IMR-90 (cell line): ENCODE measurements around the gene UNC119. TPM values are rescaled to one million over a fixed set of nuclear protein-coding genes. Genes with fewer than 3 reads are reported as not detected.

Experiments used
- ATAC-seq: fragments of 200-7000 bp; cut with Tn5 transposase; 2 replicates; pipeline ENCODE4 v1.9.1; 2020; ENCODE audit warnings: low read depth, mild to moderate bottlenecking, moderate library complexity
- BruUV-seq: library from RNA; stranded (reverse); fragments of 400-500 nt; replicated peaks from 2 replicates; lab custom pipeline; 2021; lab: Mats Ljungman, UMichigan
- CTCF ChIA-PET: fragments of 300-600 bp; formaldehyde crosslinking; extraction: SDS; loops from one replicate; lab custom pipeline; 2021; ENCODE audit warnings: antibody characterized with exemption; lab: Yijun Ruan, JAX
- POLR2A ChIA-PET: fragments of 300-600 bp; sonication (Branson Sonifier 250); formaldehyde crosslinking; loops from one replicate; lab custom pipeline; 2022; ENCODE audit warnings: antibody characterized with exemption; ENCODE audit not compliant: unreplicated experiment; lab: Charles Lee
- DNase-seq: peaks from one replicate; pipeline ENCODE4 v3.0.0; 2013
- H2AFZ ChIP-seq: replicated peaks from 2 replicates; pipeline ENCODE3; 2013; ENCODE audit warnings: low read length, mild to moderate bottlenecking; ENCODE audit not compliant: poor library complexity
- H2AK5ac ChIP-seq: 2 replicates; pipeline ENCODE4 v1.6.1; 2013; ENCODE audit warnings: low read depth, low read length, inconsistent platforms
- H2AK9ac ChIP-seq: replicated peaks from 2 replicates; pipeline ENCODE3; 2013; ENCODE audit warnings: mild to moderate bottlenecking, low read depth, low read length, moderate library complexity; ENCODE audit not compliant: poor library complexity
- H2BK120ac ChIP-seq: 2 replicates; pipeline ENCODE4 v1.6.1; 2013; ENCODE audit warnings: low read depth, low read length, inconsistent platforms
- H2BK15ac ChIP-seq: 3 replicates; pipeline ENCODE4 v1.6.1; 2013; ENCODE audit warnings: low read depth, low read length, inconsistent platforms
- H2BK20ac ChIP-seq: 2 replicates; pipeline ENCODE4 v1.6.1; 2013; ENCODE audit warnings: low read depth, mild to moderate bottlenecking, inconsistent platforms, low read length, moderate library complexity
- H2BK5ac ChIP-seq: 2 replicates; pipeline ENCODE4 v1.6.1; 2013; ENCODE audit warnings: mild to moderate bottlenecking, low read depth, low read length, inconsistent platforms; ENCODE audit not compliant: poor library complexity, severe bottlenecking
- H3K14ac ChIP-seq: replicated peaks from 2 replicates; pipeline ENCODE4 v1.6.1; 2013; ENCODE audit warnings: low read depth, low read length, inconsistent platforms
- H3K18ac ChIP-seq: 2 replicates; pipeline ENCODE4 v1.6.1; 2013; ENCODE audit warnings: low read depth, low read length, control low read depth
- H3K23ac ChIP-seq: 2 replicates; pipeline ENCODE4 v1.6.1; 2013; ENCODE audit warnings: low read depth, low read length, inconsistent platforms
- H3K27ac ChIP-seq: 2 replicates; pipeline ENCODE4 v1.5.1; 2013; ENCODE audit warnings: mild to moderate bottlenecking, control low read depth, low read length; ENCODE audit not compliant: insufficient read depth
- H3K27me3 ChIP-seq: 2 replicates; pipeline ENCODE4 v1.6.1; 2013; ENCODE audit warnings: low read length; ENCODE audit not compliant: control insufficient read depth, insufficient read depth
- H3K36me3 ChIP-seq: 2 replicates; pipeline ENCODE4 v1.6.1; 2013; ENCODE audit warnings: low read length, mixed read lengths; ENCODE audit not compliant: control insufficient read depth, insufficient read depth
- H3K4ac ChIP-seq: 2 replicates; pipeline ENCODE4 v1.6.1; 2013; ENCODE audit warnings: low read depth, low read length, inconsistent platforms
- H3K4me1 ChIP-seq: 2 replicates; pipeline ENCODE4 v1.6.1; 2013; ENCODE audit warnings: low read length, mixed read lengths; ENCODE audit not compliant: control insufficient read depth, insufficient read depth
- H3K4me2 ChIP-seq: 2 replicates; pipeline ENCODE4 v1.6.1; 2013; ENCODE audit warnings: low read depth, mild to moderate bottlenecking, control low read depth, low read length, moderate library complexity
- H3K4me3 ChIP-seq: 2 replicates; pipeline ENCODE4 v1.5.1; 2013; ENCODE audit warnings: low read depth, mild to moderate bottlenecking, control low read depth, low read length, moderate library complexity; ENCODE audit not compliant: insufficient read depth
- H3K56ac ChIP-seq: 2 replicates; pipeline ENCODE4 v1.6.1; 2013; ENCODE audit warnings: low read length, inconsistent platforms; ENCODE audit not compliant: insufficient read depth; ENCODE audit errors: extremely low read depth
- H3K79me1 ChIP-seq, 2 experiments: 2 replicates each; pipeline ENCODE4 v1.6.1; 2013; ENCODE audit warnings: low read length in 2 of 2, inconsistent platforms in 1 of 2, low read depth in 1 of 2
- H3K9ac ChIP-seq: 2 replicates; pipeline ENCODE4 v1.6.1; 2013; ENCODE audit warnings: low read depth, low read length, control low read depth
- H3K9me1 ChIP-seq: 2 replicates; pipeline ENCODE4 v1.6.1; 2013; ENCODE audit warnings: low read length, inconsistent platforms; ENCODE audit not compliant: insufficient read depth
- H3K9me3 ChIP-seq: 2 replicates; pipeline ENCODE4 v1.6.1; 2013; ENCODE audit warnings: low read length; ENCODE audit not compliant: control insufficient read depth, insufficient read depth
- H4K20me1 ChIP-seq: 2 replicates; pipeline ENCODE4 v1.6.1; 2013; ENCODE audit warnings: low read length, inconsistent platforms; ENCODE audit not compliant: insufficient read depth
- H4K5ac ChIP-seq: 2 replicates; pipeline ENCODE4 v1.6.1; 2013; ENCODE audit warnings: mild to moderate bottlenecking, low read depth, low read length, control low read depth
- H4K8ac ChIP-seq, 2 experiments: 2 replicates each; pipeline ENCODE4 v1.6.1; 2013; ENCODE audit warnings: low read depth in 2 of 2, low read length in 2 of 2, control low read depth in 1 of 2, inconsistent platforms in 1 of 2
- H4K91ac ChIP-seq: 2 replicates; pipeline ENCODE4 v1.6.1; 2013; ENCODE audit warnings: low read depth, low read length, inconsistent platforms; ENCODE audit not compliant: insufficient read depth
- CTCF ChIP-seq: conservative IDR thresholded peaks from 2 replicates; pipeline ENCODE4 v1.5.1; 2012; ENCODE audit warnings: mild to moderate bottlenecking, low read depth, low read length, improper control_type of control experiment
- ELK1 ChIP-seq: fragments of 150-350 bp; IDR thresholded peaks from 2 replicates; pipeline ENCODE4 v1.6.1; 2016; ENCODE audit warnings: low read depth, mild to moderate bottlenecking, low read length, moderate library complexity, borderline replicate concordance
- MAFK ChIP-seq: IDR thresholded peaks from 2 replicates; pipeline ENCODE4 v1.6.1; 2012; ENCODE audit warnings: low read depth, low read length, improper control_type of control experiment
- MAZ ChIP-seq: IDR thresholded peaks from 2 replicates; pipeline ENCODE4 v1.6.1; 2012; ENCODE audit warnings: low read depth, mild to moderate bottlenecking, low read length, improper control_type of control experiment, moderate library complexity, borderline replicate concordance
- NFE2L2 ChIP-seq: fragments of 150-350 bp; IDR thresholded peaks from 2 replicates; pipeline ENCODE4 v1.6.1; 2016; ENCODE audit warnings: low read depth, mild to moderate bottlenecking, low read length
- RCOR1 ChIP-seq: IDR thresholded peaks from 2 replicates; pipeline ENCODE4 v1.6.1; 2012; ENCODE audit warnings: mild to moderate bottlenecking, low read length, improper control_type of control experiment; ENCODE audit not compliant: insufficient replicate concordance
- RFX5 ChIP-seq: IDR thresholded peaks from 2 replicates; pipeline ENCODE4 v1.8.0; 2012; ENCODE audit warnings: low read depth, mild to moderate bottlenecking, low read length, moderate library complexity
- WGBS, 2 experiments: methylation state at CpG; one replicate each; pipeline versions ENCODE4 v1.1.5 to v1.1.7; 2013; ENCODE audit warnings: missing lambda C conversion rate in 2 of 2; ENCODE audit not compliant: insufficient read length in 1 of 2; ENCODE audit errors: extremely low coverage in 2 of 2; 5-methylcytosine and 5-hydroxymethylcytosine counted together
- dilution Hi-C: fragments of 300-500 bp; cut with HindIII; formaldehyde crosslinking; loops from one replicate; pipeline ENCODE4 v1.14.3; 2018; ENCODE audit warnings: low sequenced_read_pairs; ENCODE audit not compliant: unreplicated experiment
- in situ Hi-C: fragments of 300-500 bp; cut with MboI; formaldehyde crosslinking; loops from 3 replicates; pipeline ENCODE4 v1.14.3; 2019; ENCODE audit warnings: low sequenced_read_pairs, inconsistent platforms, mixed read lengths
- intact Hi-C: fragments of 100-400 bp; cut with micrococcal nuclease; formaldehyde crosslinking; loops from 2 replicates; pipeline ENCODE4 v1.10.0; 2022
- polyA plus RNA-seq, 3 experiments: library from polyadenylated mRNA; depleted of rRNA; stranded (reverse); fragments of >200 nt; gene quantifications; 2 replicates each; pipeline ENCODE4 v1.2.3, GENCODE V29; 2012; ENCODE audit warnings: low replicate concordance in 1 of 3
- total RNA-seq: library from RNA; depleted of rRNA; stranded (reverse); fragments of >200 nt; gene quantifications from 2 replicates; pipeline ENCODE4 v1.2.3, GENCODE V29; 2012

The UNC119 gene
- total and polyA plus RNA-seq, 2 of the 4 experiments (the other 2 are of a cell fraction): 22.4 to 57.4 TPM

- DNase-seq (no peak), ATAC-seq (no peak)
- Histone ChIP-seq H4K91ac (no peak overlapping the region), H3K4ac (no peak overlapping the region), H3K9ac (no peak overlapping the region), H3K4me1 (no peaks in the 10 kb centered on the region), H3K18ac (no peak overlapping the region), H2AK5ac (no peak overlapping the region), H2BK5ac (no peak overlapping the region), H3K23ac (no peak overlapping the region), H4K5ac (no peak overlapping the region), H2BK15ac (no peak overlapping the region), H4K20me1 (no peaks in the 10 kb centered on the region), H3K4me3 (no peak overlapping the region), H2BK120ac (no peak overlapping the region), H3K9me1 (0 out of 2 replicates have a peak, but pooled peaks cover 9% of the 10 kb centered on the region), H4K8ac (no peak overlapping the region), H3K9me3 (no peaks in the 10 kb centered on the region), H3K14ac (no peak overlapping the region), H2AK9ac (no peak overlapping the region), H3K36me3 (no peaks in the 10 kb centered on the region), H3K27me3 (peaks cover 85% of the 10 kb centered on the region), H2BK20ac (no peak overlapping the region), H3K27ac (no peak overlapping the region), H3K4me2 (no peak overlapping the region), H3K79me1 (no peaks in the 10 kb centered on the region), H2AFZ (no peak overlapping the region), H3K56ac (no peak overlapping the region)
- TF ChIP-seq NFE2L2 (no peak), RFX5 (no peak), MAZ (no peak), CTCF (no peak), RCOR1 (no peak), MAFK (no peak), ELK1 (no peak)
- dilution Hi-C loops (no loop called here), intact Hi-C loops (no loop called here), in situ Hi-C loops (no loop called here)
- CTCF ChIA-PET: no interaction called here
- no CpG with 5 or more reads among the region's 14 CpGs for WGBS, 2 experiments
- no TSS peak for BruUV-seq
- POLR2A ChIA-PET: no interaction called here
Measured at GRCh38 chr17:28506763-28507487, 45.5 kb downstream of the UNC119 start.
